ENCODE data around the gene ARL5C.

ARL5C gene

DNA sequence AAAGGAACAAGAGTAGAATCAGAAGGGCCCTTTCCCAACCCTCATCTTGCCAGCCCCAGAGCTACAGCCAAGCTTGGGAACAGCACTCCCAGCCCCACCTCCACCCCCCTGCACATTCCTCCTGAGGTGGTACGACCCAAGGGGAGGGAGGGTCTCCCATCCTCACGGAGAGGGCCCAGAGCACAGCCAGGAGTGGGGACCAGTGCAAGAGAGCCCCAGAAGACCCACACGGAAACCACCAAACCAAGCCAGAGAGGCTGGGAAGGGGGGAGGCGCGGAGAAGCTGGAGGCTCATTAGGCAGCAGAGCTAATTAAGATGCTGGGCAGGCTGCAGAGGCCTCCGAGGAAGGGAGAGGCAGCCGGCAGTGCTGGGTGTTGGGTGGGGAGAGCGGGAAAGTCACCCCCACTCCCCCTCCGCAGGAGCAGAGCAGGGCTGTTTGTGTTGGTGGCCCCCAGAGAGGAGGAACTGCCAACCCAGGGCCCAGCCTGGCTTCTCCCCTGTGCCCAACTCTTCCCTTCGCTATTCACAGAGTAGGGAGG lies 29.1 kb upstream of the ARL5C start:
- TF ChIP-seq ZBTB7A (IDR thresholded peaks at IDR 0.05; ENCODE audit: low read depth) (0 out of 2 replicates have a peak, but pooled peaks have one; percentile 18), EP300 (IDR thresholded peaks at IDR 0.05; ENCODE audit: borderline replicate concordance) (no peak)

DNA sequence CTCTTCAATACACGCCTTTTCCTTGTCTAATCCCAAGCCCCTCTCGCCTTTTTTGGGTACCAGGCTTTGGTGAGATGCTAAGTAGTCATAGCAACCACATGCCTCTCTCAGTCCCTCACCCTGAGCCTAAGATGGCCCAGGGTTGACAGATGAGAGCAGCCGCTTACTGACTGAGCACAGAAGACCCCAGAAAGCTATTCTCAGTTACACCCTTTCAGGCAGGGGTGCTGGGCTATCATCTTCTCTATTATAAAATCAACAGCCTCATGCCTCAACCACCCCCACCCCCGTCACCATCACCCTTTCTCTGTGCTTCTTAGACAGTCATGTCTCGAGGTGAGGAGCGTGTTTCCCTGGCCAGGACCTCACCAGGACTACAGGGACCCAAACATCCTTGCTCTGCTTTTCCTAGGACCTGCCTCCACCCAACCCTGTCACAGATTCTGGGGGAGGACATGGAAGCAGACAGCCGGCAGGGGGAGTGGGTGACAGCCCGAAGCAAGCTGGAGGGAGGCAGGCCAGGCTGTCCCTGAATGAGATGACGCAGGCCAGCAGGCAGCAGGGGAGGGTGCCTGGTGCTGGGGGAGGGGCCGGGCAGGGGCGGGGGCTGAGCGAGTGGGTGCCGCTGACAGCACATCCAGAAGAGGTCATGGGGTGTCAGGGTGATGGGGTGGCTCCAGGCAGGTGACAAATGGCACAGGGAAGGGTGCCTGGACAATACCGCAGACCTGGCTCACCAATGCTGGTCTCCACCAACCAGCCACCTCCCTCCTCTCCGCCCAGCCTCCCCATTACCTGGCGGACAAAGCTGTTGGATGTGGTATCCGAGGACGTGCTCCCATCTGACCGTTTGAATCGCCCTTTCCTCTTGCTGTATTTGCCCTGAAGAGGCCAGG lies 28.4 kb upstream of the ARL5C start:
- TF ChIP-seq, protein P1, sequence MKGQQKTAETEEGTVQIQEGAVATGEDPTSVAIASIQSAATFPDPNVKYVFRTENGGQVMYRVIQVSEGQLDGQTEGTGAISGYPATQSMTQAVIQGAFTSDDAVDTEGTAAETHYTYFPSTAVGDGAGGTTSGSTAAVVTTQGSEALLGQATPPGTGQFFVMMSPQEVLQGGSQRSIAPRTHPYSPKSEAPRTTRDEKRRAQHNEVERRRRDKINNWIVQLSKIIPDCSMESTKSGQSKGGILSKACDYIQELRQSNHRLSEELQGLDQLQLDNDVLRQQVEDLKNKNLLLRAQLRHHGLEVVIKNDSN (IDR thresholded peaks at IDR 0.05) = no peak
- TF ChIP-seq TAF1 (IDR thresholded peaks at IDR 0.05; ENCODE audit: low read depth) (no peak), CEBPB (IDR thresholded peaks at IDR 0.05) (no peak), RAD21 (IDR thresholded peaks at IDR 0.05; ENCODE audit: low read depth) (no peak), TCF12 (IDR thresholded peaks at IDR 0.05; ENCODE audit: low read depth) (no peak), ZBTB7A (IDR thresholded peaks at IDR 0.05; ENCODE audit: low read depth) (no peak), NFIC (IDR thresholded peaks at IDR 0.05) (no peak), CREB1 (IDR thresholded peaks at IDR 0.05; ENCODE audit: low read depth) (no peak), EGR1 (IDR thresholded peaks at IDR 0.05) (no peak), FOXM1 (IDR thresholded peaks at IDR 0.05; ENCODE audit: borderline replicate concordance, low read depth) (no peak), EP300 (IDR thresholded peaks at IDR 0.05; ENCODE audit: borderline replicate concordance) (no peak), TEAD4 (IDR thresholded peaks at IDR 0.05) (no peak)
- TF ChIP-seq, protein P2, sequence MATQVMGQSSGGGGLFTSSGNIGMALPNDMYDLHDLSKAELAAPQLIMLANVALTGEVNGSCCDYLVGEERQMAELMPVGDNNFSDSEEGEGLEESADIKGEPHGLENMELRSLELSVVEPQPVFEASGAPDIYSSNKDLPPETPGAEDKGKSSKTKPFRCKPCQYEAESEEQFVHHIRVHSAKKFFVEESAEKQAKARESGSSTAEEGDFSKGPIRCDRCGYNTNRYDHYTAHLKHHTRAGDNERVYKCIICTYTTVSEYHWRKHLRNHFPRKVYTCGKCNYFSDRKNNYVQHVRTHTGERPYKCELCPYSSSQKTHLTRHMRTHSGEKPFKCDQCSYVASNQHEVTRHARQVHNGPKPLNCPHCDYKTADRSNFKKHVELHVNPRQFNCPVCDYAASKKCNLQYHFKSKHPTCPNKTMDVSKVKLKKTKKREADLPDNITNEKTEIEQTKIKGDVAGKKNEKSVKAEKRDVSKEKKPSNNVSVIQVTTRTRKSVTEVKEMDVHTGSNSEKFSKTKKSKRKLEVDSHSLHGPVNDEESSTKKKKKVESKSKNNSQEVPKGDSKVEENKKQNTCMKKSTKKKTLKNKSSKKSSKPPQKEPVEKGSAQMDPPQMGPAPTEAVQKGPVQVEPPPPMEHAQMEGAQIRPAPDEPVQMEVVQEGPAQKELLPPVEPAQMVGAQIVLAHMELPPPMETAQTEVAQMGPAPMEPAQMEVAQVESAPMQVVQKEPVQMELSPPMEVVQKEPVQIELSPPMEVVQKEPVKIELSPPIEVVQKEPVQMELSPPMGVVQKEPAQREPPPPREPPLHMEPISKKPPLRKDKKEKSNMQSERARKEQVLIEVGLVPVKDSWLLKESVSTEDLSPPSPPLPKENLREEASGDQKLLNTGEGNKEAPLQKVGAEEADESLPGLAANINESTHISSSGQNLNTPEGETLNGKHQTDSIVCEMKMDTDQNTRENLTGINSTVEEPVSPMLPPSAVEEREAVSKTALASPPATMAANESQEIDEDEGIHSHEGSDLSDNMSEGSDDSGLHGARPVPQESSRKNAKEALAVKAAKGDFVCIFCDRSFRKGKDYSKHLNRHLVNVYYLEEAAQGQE (IDR thresholded peaks at IDR 0.05; ENCODE audit: low read depth) = no peak

DNA sequence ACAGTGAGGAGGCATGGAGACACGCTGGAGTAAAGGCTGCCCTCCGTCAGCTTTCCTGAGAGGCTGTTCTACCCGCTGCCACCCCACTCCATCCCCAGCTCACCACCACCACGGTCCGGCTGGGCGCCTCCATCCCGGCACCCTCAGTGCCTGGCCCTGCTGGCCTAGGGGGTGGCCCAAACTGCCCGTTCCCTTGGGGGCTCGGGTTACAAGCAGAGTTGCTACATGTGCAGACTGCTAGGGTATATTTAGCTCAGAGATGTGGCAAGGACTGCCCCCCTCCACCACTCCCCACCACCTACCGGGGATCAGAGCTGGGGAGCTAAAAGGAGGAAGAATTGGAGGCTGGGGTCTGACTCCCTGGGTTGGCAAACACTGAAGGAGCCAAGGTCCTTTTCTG lies 27.4 kb upstream of the ARL5C start:
- TF ChIP-seq, protein P3, sequence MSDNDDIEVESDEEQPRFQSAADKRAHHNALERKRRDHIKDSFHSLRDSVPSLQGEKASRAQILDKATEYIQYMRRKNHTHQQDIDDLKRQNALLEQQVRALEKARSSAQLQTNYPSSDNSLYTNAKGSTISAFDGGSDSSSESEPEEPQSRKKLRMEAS (IDR thresholded peaks at IDR 0.05) = no peak
- TF ChIP-seq CREB1 (IDR thresholded peaks at IDR 0.05; ENCODE audit: low read depth) (no peak), TCF12 (IDR thresholded peaks at IDR 0.05; ENCODE audit: low read depth) (no peak), FOXM1 (IDR thresholded peaks at IDR 0.05; ENCODE audit: borderline replicate concordance, low read depth) (no peak), CEBPB (IDR thresholded peaks at IDR 0.05) (no peak), EGR1 (IDR thresholded peaks at IDR 0.05) (no peak), NFIC (IDR thresholded peaks at IDR 0.05) (no peak), TAF1 (IDR thresholded peaks at IDR 0.05; ENCODE audit: low read depth) (no peak), RAD21 (IDR thresholded peaks at IDR 0.05; ENCODE audit: low read depth) (no peak), ZBTB7A (IDR thresholded peaks at IDR 0.05; ENCODE audit: low read depth) (no peak), TEAD4 (IDR thresholded peaks at IDR 0.05) (no peak), YY1 (IDR thresholded peaks at IDR 0.05; ENCODE audit: low read depth) (no peak), EP300 (IDR thresholded peaks at IDR 0.05; ENCODE audit: borderline replicate concordance) (no peak)
- TF ChIP-seq, protein P2 (IDR thresholded peaks at IDR 0.05; ENCODE audit: low read depth) = no peak
- TF ChIP-seq, protein P1 (IDR thresholded peaks at IDR 0.05) = no peak

DNA sequence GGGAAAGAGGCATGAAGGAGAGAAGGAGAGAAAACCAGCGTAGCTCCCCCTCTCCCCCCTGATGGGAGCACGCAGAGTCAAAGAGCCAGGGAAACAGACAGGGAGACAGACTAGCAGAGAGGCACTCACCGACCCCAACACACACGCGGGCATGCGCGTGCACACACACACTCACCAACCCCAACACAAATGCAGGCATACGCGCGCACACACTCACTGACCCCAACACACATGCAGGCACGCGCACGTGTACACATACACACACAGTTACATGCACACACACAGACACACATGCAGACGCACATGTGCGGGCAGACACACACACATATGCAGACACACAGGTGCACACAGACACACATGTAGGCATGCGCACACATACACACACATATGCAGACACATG lies 26.9 kb upstream of the ARL5C start:
- no peak for TF ChIP-seq EGR1 (IDR thresholded peaks at IDR 0.05)
- TF ChIP-seq, protein P1 (IDR thresholded peaks at IDR 0.05) = no peak
- no peak for TF ChIP-seq CEBPB (IDR thresholded peaks at IDR 0.05)
- no peak for TF ChIP-seq ZBTB7A (IDR thresholded peaks at IDR 0.05; ENCODE audit: low read depth)
- no peak for TF ChIP-seq YY1 (IDR thresholded peaks at IDR 0.05; ENCODE audit: low read depth)
- no peak for TF ChIP-seq CREB1 (IDR thresholded peaks at IDR 0.05; ENCODE audit: low read depth)
- TF ChIP-seq, protein P3 (IDR thresholded peaks at IDR 0.05) = no peak
- no peak for TF ChIP-seq RAD21 (IDR thresholded peaks at IDR 0.05; ENCODE audit: low read depth)
- no peak for TF ChIP-seq TEAD4 (IDR thresholded peaks at IDR 0.05)
- TF ChIP-seq TCF12 (IDR thresholded peaks at IDR 0.05; ENCODE audit: low read depth) = no peak
- TF ChIP-seq NFIC (IDR thresholded peaks at IDR 0.05) = no peak
- TF ChIP-seq EP300 (IDR thresholded peaks at IDR 0.05; ENCODE audit: borderline replicate concordance) = no peak
- no peak for TF ChIP-seq TAF1 (IDR thresholded peaks at IDR 0.05; ENCODE audit: low read depth)
- no peak for TF ChIP-seq FOXM1 (IDR thresholded peaks at IDR 0.05; ENCODE audit: borderline replicate concordance, low read depth)
- TF ChIP-seq, protein P2 (IDR thresholded peaks at IDR 0.05; ENCODE audit: low read depth) = no peak

Measured in Ishikawa (cell line).